HepG2 (cell line): ENCODE data around the gene KCNMB2. TPM values are rescaled to one million over a fixed set of nuclear protein-coding genes. Genes with fewer than 3 reads are reported as not detected.

Experiments used
- ATAC-seq: fragments of 200-7000 bp; cut with Tn5 transposase; 3 replicates; pipeline ENCODE4 v1.9.1; 2020; ENCODE audit warnings: mild to moderate bottlenecking, moderate library complexity
- BruUV-seq: library from RNA; stranded (reverse); fragments of 400-500 nt; replicated peaks from 2 replicates; lab custom pipeline; 2021; lab: Mats Ljungman, UMichigan
- CTCF ChIA-PET: fragments of 300-600 bp; formaldehyde crosslinking; extraction: SDS; loops from one replicate; lab custom pipeline; 2021; ENCODE audit warnings: low total read pairs, inconsistent platforms, low intra/inter-chr PET ratio; lab: Yijun Ruan, JAX
- POLR2A ChIA-PET: fragments of 350-600 bp; sonication (Branson Sonifier 250); formaldehyde crosslinking; loops from one replicate; lab custom pipeline; 2020; ENCODE audit warnings: antibody characterized with exemption, inconsistent platforms; lab: Yijun Ruan, JAX
- DNase-seq: peaks from one replicate; pipeline ENCODE4 v3.0.0-alpha.2; 2015; ENCODE audit warnings: low spot score
- FAIRE-seq: peaks from 3 replicates; lab custom pipeline; 2011; peaks lifted over from hg19 to GRCh38; lab: Jason Lieb, UNC
- H2AFZ ChIP-seq: one replicate; pipeline ENCODE4 v1.6.1; 2011; ENCODE audit warnings: low read length, inconsistent platforms
- H3K27ac ChIP-seq: fragments of 300-600 bp; 3 replicates; pipeline ENCODE4 v1.8.0; 2011; ENCODE audit warnings: mixed run types, mild to moderate bottlenecking, mixed read lengths, low read length, inconsistent platforms; ENCODE audit not compliant: insufficient read depth; ENCODE audit errors: extremely low read length
- H3K27me3 ChIP-seq, 2 experiments: fragments of 200-600 bp in 1 of 2; 2 replicates in 1 of 2; 3 replicates in 1 of 2; pipeline versions ENCODE4 v1.6.0 to v1.8.0; 2011; ENCODE audit warnings: low read length in 2 of 2, mild to moderate bottlenecking in 2 of 2, moderate library complexity in 2 of 2, inconsistent platforms in 1 of 2; ENCODE audit not compliant: insufficient read depth in 2 of 2, control insufficient read depth in 1 of 2
- H3K36me3 ChIP-seq, 2 experiments: fragments of 200-600 bp in 1 of 2; replicated peaks in 1 of 2; 2 replicates in 1 of 2; 3 replicates in 1 of 2; pipeline versions ENCODE4 v1.5.1 to v1.8.0; 2011; ENCODE audit warnings: low read length in 2 of 2, inconsistent platforms in 1 of 2; ENCODE audit not compliant: insufficient read depth in 2 of 2, control insufficient read depth in 1 of 2
- H3K4me1 ChIP-seq: 2 replicates; pipeline ENCODE4 v1.5.1; 2012; ENCODE audit warnings: low read length, inconsistent platforms; ENCODE audit not compliant: insufficient read depth
- H3K4me2 ChIP-seq: 2 replicates; pipeline ENCODE4 v1.6.0; 2011; ENCODE audit warnings: low read depth, low read length, inconsistent platforms
- H3K4me3 ChIP-seq, 3 experiments: fragments of 200-600 bp in 1 of 3; sonication (generic), shearing (Covaris generic) in 1 of 3; replicated peaks in 1 of 3; 2 replicates each; pipeline ENCODE4 v1.5.1; 2011 to 2016; ENCODE audit warnings: low read length in 3 of 3, inconsistent platforms in 2 of 3, low read depth in 2 of 3, mild to moderate bottlenecking in 2 of 3, control low read depth in 1 of 3, mixed read lengths in 1 of 3; ENCODE audit not compliant: insufficient read depth in 1 of 3
- H3K79me2 ChIP-seq: one replicate; pipeline ENCODE4 v1.6.1; 2011; ENCODE audit warnings: low read length, inconsistent platforms; ENCODE audit not compliant: insufficient read depth
- H3K9ac ChIP-seq: 2 replicates; pipeline ENCODE4 v1.6.0; 2011; ENCODE audit warnings: mild to moderate bottlenecking, low read depth, low read length, inconsistent platforms; ENCODE audit not compliant: insufficient read depth
- H3K9me3 ChIP-seq: 2 replicates; pipeline ENCODE4 v1.5.1; 2012; ENCODE audit warnings: mild to moderate bottlenecking, low read length
- H4K20me1 ChIP-seq: 2 replicates; pipeline ENCODE4 v1.6.0; 2011; ENCODE audit warnings: inconsistent platforms, mild to moderate bottlenecking, low read length, moderate library complexity; ENCODE audit not compliant: insufficient read depth
- ATAD3A ChIP-seq: sonication (generic); formaldehyde crosslinking; IDR thresholded peaks from 2 replicates; pipeline ENCODE4 v1.4.0; 2020; ENCODE audit warnings: missing genetic modification reagents
- BRD4 ChIP-seq: sonication (generic); formaldehyde crosslinking; IDR thresholded peaks from 2 replicates; pipeline ENCODE4 v1.4.0; 2020; ENCODE audit warnings: missing genetic modification reagents
- CEBPG ChIP-seq: IDR thresholded peaks from 2 replicates; pipeline ENCODE4 v1.6.1; 2016
- ELF3 ChIP-seq: IDR thresholded peaks from 2 replicates; pipeline ENCODE4 v1.6.1; 2016; ENCODE audit warnings: missing genetic modification reagents, missing compliant biosample characterization
- NFIC ChIP-seq: IDR thresholded peaks from 2 replicates; pipeline ENCODE4 v1.6.1; 2012; ENCODE audit warnings: mild to moderate bottlenecking, low read length, inconsistent platforms
- SAP130 ChIP-seq: IDR thresholded peaks from 2 replicates; pipeline ENCODE4 v1.6.1; 2016; ENCODE audit warnings: low read depth
- SIN3B ChIP-seq: fragments of 150-350 bp; IDR thresholded peaks from 2 replicates; pipeline ENCODE4 v1.6.1; 2014; ENCODE audit warnings: low read length
- SPEN ChIP-seq: sonication (generic); formaldehyde crosslinking; IDR thresholded peaks from 2 replicates; pipeline ENCODE4 v1.5.1; 2020; ENCODE audit warnings: low read depth, mild to moderate bottlenecking, missing genetic modification reagents
- SRY ChIP-seq: sonication (generic); formaldehyde crosslinking; IDR thresholded peaks from 2 replicates; pipeline ENCODE4 v1.8.0; 2022; ENCODE audit warnings: mild to moderate bottlenecking, missing genetic modification reagents
- TOE1 ChIP-seq: sonication (generic); formaldehyde crosslinking; IDR thresholded peaks from 2 replicates; pipeline ENCODE4 v1.4.0; 2020; ENCODE audit warnings: mild to moderate bottlenecking, missing genetic modification reagents
- YEATS2 ChIP-seq: sonication (generic); formaldehyde crosslinking; IDR thresholded peaks from 2 replicates; pipeline ENCODE4 v1.4.0; 2020; ENCODE audit warnings: missing genetic modification reagents, borderline replicate concordance
- ZC3H4 ChIP-seq: sonication (generic); formaldehyde crosslinking; IDR thresholded peaks from 2 replicates; pipeline ENCODE4 v1.4.0; 2020; ENCODE audit warnings: missing genetic modification reagents, borderline replicate concordance
- ZNF883 ChIP-seq: sonication (generic); formaldehyde crosslinking; IDR thresholded peaks from 2 replicates; pipeline ENCODE4 v1.5.1; 2020; ENCODE audit warnings: mild to moderate bottlenecking, missing genetic modification reagents; ENCODE audit errors: not compliant biosample characterization
- ZNF891 ChIP-seq: sonication (generic); formaldehyde crosslinking; IDR thresholded peaks from 2 replicates; pipeline ENCODE4 v1.5.0; 2020; ENCODE audit warnings: mild to moderate bottlenecking, missing genetic modification reagents
- ZZZ3 ChIP-seq: sonication (generic); formaldehyde crosslinking; IDR thresholded peaks from 2 replicates; pipeline ENCODE4 v1.4.0; 2020; ENCODE audit warnings: missing genetic modification reagents, mild to moderate bottlenecking, borderline replicate concordance
- WGBS: methylation state at CpG from one replicate; pipeline ENCODE4 v1.1.6; 2017; ENCODE audit warnings: low lambda C conversion rate; 5-methylcytosine and 5-hydroxymethylcytosine counted together
- in situ Hi-C: cut with HindIII; loops from 2 replicates; pipeline ENCODE4 v1.10.0; 2017; ENCODE audit warnings: low pct_unique_long_range_greater_than_20kb; ENCODE audit not compliant: extremely low pct_ligation_motif_present
- intact Hi-C: fragments of 100-400 bp; cut with micrococcal nuclease; formaldehyde crosslinking; loops from one replicate; pipeline ENCODE4 v1.10.0; 2022; ENCODE audit not compliant: unreplicated experiment
- polyA plus RNA-seq, 8 experiments: library from polyadenylated mRNA; depleted of rRNA in 3 of 8; stranded (reverse) in 7 of 8; unstranded in 1 of 8; fragments of >200 nt; fragmentation: Illumina TruSeq in 4 of 8; extraction: Trizol in 4 of 8; gene quantifications; 2 replicates each; pipeline versions ENCODE4 v1.2.1 to v1.2.3, GENCODE V29; 2011 to 2016; ENCODE audit warnings: low read depth in 4 of 8, missing spikeins in 1 of 8, mixed read lengths in 1 of 8; ENCODE audit not compliant: insufficient read depth in 1 of 8
- total RNA-seq, 5 experiments: library from RNA; depleted of rRNA; stranded (reverse); fragments of >200 nt; fragmentation: Illumina TruSeq; extraction: Trizol; gene quantifications; 2 replicates each; pipeline ENCODE4 v1.2.3, GENCODE V29; 2016; ENCODE audit warnings: low read depth in 1 of 5
- TF ChIP-seq, protein P1 (sequence below): IDR thresholded peaks from 2 replicates; pipeline ENCODE4 v1.6.1; 2016; ENCODE audit warnings: mild to moderate bottlenecking, missing biosample characterization, missing genetic modification reagents
- TF ChIP-seq, protein P2 (sequence below): sonication (generic); formaldehyde crosslinking; IDR thresholded peaks from 2 replicates; pipeline ENCODE4 v1.5.1; 2020; ENCODE audit warnings: missing genetic modification reagents, mild to moderate bottlenecking, borderline replicate concordance
- TF ChIP-seq, protein P3 (sequence below): sonication (generic); formaldehyde crosslinking; IDR thresholded peaks from 2 replicates; pipeline ENCODE4 v1.4.0; 2020; ENCODE audit warnings: mild to moderate bottlenecking, low read depth, missing genetic modification reagents

Gene KCNMB2
- total and polyA plus RNA-seq, 2 of the 13 experiments (the other 11 are each of a cell fraction or from before 2014, with no cell fraction given) = not detected

DNA sequence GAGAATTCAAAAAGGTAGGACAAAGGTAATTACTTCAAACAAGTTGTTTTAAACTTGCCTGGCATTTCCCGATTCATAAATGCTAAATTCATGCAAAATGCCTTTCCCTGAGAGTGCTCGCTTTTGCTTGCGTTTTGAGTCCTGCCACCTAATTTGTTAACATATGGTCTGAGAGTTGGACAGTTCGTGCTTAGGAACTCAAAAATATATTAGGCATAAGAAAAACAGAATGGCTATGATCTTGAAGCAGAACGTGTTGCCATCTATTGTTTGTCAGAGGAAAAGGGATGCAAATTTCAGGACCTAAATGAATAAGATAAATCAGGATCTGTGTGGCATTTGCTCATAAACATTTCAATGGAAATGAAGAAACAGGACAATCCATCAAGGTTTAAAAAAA is 339.6 kb downstream of the KCNMB2 start (continued):
- TF ChIP-seq SIN3B = no peak
- TF ChIP-seq ZNF891 (CRISPR knock-in tag) = no peak
- TF ChIP-seq ZNF883 (CRISPR knock-in tag) = no peak
- TF ChIP-seq ELF3 (CRISPR knock-in tag) = no peak
- TF ChIP-seq, protein P1, sequence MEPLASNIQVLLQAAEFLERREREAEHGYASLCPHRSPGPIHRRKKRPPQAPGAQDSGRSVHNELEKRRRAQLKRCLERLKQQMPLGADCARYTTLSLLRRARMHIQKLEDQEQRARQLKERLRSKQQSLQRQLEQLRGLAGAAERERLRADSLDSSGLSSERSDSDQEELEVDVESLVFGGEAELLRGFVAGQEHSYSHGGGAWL (CRISPR knock-in tag) = no peak
- no peak for TF ChIP-seq YEATS2 (CRISPR knock-in tag)
- TF ChIP-seq SAP130 (CRISPR knock-in tag) = no peak
- no peak for TF ChIP-seq CEBPG (CRISPR knock-in tag)
- TF ChIP-seq, protein P2, sequence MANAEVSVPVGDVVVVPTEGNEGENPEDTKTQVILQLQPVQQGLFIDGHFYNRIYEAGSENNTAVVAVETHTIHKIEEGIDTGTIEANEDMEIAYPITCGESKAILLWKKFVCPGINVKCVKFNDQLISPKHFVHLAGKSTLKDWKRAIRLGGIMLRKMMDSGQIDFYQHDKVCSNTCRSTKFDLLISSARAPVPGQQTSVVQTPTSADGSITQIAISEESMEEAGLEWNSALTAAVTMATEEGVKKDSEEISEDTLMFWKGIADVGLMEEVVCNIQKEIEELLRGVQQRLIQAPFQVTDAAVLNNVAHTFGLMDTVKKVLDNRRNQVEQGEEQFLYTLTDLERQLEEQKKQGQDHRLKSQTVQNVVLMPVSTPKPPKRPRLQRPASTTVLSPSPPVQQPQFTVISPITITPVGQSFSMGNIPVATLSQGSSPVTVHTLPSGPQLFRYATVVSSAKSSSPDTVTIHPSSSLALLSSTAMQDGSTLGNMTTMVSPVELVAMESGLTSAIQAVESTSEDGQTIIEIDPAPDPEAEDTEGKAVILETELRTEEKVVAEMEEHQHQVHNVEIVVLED = no peak
- TF ChIP-seq SRY (CRISPR knock-in tag) = no peak

DNA sequence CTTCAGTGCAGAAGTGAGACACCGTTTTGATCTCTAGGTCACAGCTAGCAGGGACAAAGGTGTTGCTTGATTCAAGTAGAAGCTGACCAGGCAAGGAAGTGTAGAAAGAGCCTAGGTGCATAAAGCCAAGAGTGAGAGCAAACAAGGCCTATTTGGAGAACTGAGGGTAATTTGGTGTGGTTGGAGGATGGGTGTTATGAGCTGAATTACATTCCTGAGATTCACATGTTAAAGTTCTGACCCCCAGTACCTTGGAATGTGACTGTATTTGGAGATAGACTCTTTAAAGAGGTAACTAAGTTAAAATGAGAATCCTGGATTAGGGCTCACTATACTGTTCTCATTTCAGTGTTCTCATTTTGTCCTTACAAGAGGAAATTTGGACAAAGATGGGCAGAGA is 344.0 kb downstream of the KCNMB2 start:
- in situ Hi-C loops (no loop called here), intact Hi-C loops (no loop called here)
- Histone ChIP-seq H3K4me1 (no peaks in the 10 kb centered on the region), H3K79me2 (no peaks in the 10 kb centered on the region), H3K27me3 (no peaks in the 10 kb centered on the region), H3K36me3 (no peaks in the 10 kb centered on the region), H2AFZ (no peak overlapping the region), H3K27ac (no peak overlapping the region), H3K4me3 (no peak overlapping the region), H3K9ac (no peak overlapping the region), H4K20me1 (no peaks in the 10 kb centered on the region), H3K9me3 (no peaks in the 10 kb centered on the region), H3K4me2 (no peak overlapping the region)
- CTCF ChIA-PET = no interaction called here
- POLR2A ChIA-PET = no interaction called here
- 0% methylated on average over 1 of the region's 1 CpG for WGBS
- no peak for FAIRE-seq
- TF ChIP-seq TOE1 (CRISPR knock-in tag) (no peak), ZZZ3 (CRISPR knock-in tag) (no peak), BRD4 (CRISPR knock-in tag) (no peak), ATAD3A (CRISPR knock-in tag) (no peak), SPEN (CRISPR knock-in tag) (no peak), ZC3H4 (CRISPR knock-in tag) (no peak), NFIC (no peak)
- TF ChIP-seq, protein P3, sequence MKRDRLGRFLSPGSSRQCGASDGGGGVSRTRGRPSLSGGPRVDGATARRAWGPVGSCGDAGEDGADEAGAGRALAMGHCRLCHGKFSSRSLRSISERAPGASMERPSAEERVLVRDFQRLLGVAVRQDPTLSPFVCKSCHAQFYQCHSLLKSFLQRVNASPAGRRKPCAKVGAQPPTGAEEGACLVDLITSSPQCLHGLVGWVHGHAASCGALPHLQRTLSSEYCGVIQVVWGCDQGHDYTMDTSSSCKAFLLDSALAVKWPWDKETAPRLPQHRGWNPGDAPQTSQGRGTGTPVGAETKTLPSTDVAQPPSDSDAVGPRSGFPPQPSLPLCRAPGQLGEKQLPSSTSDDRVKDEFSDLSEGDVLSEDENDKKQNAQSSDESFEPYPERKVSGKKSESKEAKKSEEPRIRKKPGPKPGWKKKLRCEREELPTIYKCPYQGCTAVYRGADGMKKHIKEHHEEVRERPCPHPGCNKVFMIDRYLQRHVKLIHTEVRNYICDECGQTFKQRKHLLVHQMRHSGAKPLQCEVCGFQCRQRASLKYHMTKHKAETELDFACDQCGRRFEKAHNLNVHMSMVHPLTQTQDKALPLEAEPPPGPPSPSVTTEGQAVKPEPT = no peak
- no peak for DNase-seq
- no TSS peak for BruUV-seq
- ATAC-seq = no peak
